Muscle of leg (tissue), 11 donors: ENCODE measurements around the gene TUBA4A. TPM values are rescaled to one million over a fixed set of nuclear protein-coding genes. Genes with fewer than 3 reads are reported as not detected.
"Not testable (repeated sequence)": the region's sequence is repeated elsewhere in the genome, so short reads cannot be mapped to it uniquely, and the experiment has no call there.

Source experiments
- DNase-seq: peaks from one replicate; pipeline ENCODE4 v3.0.0; 2013
- H3K27ac ChIP-seq: one replicate; pipeline ENCODE4 v1.5.1; 2013; ENCODE audit warnings: mild to moderate bottlenecking, low read length, control low read depth
- H3K27me3 ChIP-seq: one replicate; pipeline ENCODE4 v1.6.1; 2013; ENCODE audit warnings: low read length; ENCODE audit not compliant: control insufficient read depth, insufficient read depth
- H3K36me3 ChIP-seq: one replicate; pipeline ENCODE4 v1.6.1; 2013; ENCODE audit warnings: low read length; ENCODE audit not compliant: control insufficient read depth, insufficient read depth
- H3K4me1 ChIP-seq: one replicate; pipeline ENCODE4 v1.6.1; 2013; ENCODE audit warnings: low read length; ENCODE audit not compliant: control insufficient read depth, insufficient read depth
- H3K4me3 ChIP-seq: one replicate; pipeline ENCODE4 v1.5.1; 2013; ENCODE audit warnings: low read length, control low read depth
- H3K9me3 ChIP-seq: replicated peaks from 2 replicates; pipeline ENCODE4 v1.6.1; 2013; ENCODE audit warnings: low read depth, low read length; ENCODE audit not compliant: control insufficient read depth
- WGBS: methylation state at CpG from one replicate; pipeline ENCODE4 v1.1.5; 2013; ENCODE audit warnings: missing lambda C conversion rate; ENCODE audit not compliant: insufficient coverage; 5-methylcytosine and 5-hydroxymethylcytosine counted together
- polyA plus RNA-seq, 8 donors: library from polyadenylated mRNA; unstranded; fragments of 120-200 nt; gene quantifications; one replicate each; pipeline versions ENCODE4 v1.2.1 to v1.2.3, GENCODE V29; 2013; ENCODE audit warnings: inconsistent platforms in 1 of 8, low replicate concordance in 1 of 8; ENCODE audit not compliant: insufficient read length in 8 of 8, insufficient read depth in 1 of 8
- total RNA-seq: library from RNA; stranded (reverse); fragments of 120-200 nt; gene quantifications from one replicate; pipeline ENCODE4 v1.2.4, GENCODE V29; 2013

TUBA4A gene
- total and polyA plus RNA-seq, 9 donors, result 36.2 to 160 (median 98.5) TPM

DNA sequence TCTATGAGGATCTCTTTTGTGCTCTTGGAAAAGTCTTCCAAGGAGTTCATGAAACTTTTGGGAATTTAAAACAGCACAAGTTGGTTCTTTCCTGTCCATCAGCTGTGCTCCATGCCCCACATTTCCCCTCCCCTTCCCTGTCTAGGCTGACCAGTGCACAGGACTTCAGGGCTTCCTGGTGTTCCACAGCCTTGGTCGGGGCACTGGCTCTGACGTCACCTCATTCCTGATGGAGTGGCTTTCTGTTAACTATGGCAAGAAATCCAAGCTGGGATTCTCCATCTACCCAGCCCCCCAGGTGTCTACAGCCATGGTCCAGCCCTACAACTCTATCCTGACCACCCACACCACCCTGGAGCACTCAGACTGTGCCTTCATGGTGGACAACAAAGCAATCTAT lies 17.3 kb upstream of the TUBA4A start:
- Histone ChIP-seq H3K27ac (no peak overlapping the region), H3K4me1 (peaks cover 7% of the 10 kb centered on the region), H3K9me3 (no peaks in the 10 kb centered on the region), H3K4me3 (no peak overlapping the region), H3K27me3 (peaks cover 15% of the 10 kb centered on the region), H3K36me3 (no peaks in the 10 kb centered on the region)
- DNase-seq, result no peak
- 80% methylated on average over 1 of the region's 2 CpGs for WGBS

DNA sequence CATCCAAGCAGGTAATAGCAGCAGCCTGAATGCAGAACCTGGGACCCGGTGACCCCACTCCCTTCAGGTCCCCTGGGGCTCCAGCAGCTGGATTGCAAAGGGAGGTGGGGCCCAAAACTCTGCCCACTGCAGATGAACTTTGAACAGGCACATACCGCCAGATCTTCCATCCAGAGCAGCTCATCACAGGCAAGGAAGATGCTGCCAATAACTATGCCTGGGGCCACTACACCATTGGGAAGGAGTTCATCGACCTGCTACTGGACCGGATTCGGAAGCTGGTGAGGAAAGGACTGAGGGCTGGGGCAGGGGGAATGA lies 16.3 kb upstream of the TUBA4A start:
- no peak for DNase-seq
- H3K9me3 ChIP-seq, result no peaks in the 10 kb centered on the region
- no peak overlapping the region for H3K4me3 ChIP-seq
- WGBS, result 92% methylated on average over 5 of the region's 5 CpGs
- peaks cover 16% of the 10 kb centered on the region for H3K27me3 ChIP-seq
- no peak overlapping the region for H3K27ac ChIP-seq
- peaks cover 7% of the 10 kb centered on the region for H3K4me1 ChIP-seq
- no peaks in the 10 kb centered on the region for H3K36me3 ChIP-seq

DNA sequence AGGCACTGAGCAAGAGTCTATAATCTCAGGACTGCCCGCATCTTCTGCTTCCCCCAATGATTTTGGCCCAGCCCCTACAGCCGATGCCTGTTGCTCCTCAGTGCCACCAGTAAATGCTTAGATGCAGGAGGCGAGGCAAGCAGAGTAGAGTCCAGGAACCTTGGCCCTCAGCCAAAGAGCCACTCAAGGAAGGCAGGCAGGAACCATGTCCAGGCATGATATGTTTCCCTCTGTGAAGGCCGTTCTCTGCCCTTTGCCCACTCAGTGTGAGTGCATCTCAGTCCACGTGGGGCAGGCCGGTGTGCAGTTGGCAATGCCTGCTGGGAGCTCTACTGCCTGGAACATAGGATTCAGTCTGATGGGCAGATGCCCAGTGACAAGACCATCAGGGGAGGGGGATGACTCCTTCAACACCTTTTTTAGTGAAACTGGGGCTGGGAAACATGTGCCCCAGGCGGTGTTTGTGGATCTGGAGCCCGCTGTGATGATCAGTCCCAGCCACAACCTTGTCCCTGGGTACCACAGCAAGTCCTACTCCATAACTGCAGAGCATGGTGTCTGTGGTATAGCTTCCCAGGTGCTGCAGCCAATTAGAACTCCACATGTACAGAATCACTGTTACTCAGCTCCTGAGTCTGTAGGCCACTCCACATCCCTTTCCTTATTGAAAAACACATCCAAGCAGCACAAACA lies 15.8 kb upstream of the TUBA4A start:
- Histone ChIP-seq H3K36me3 (no peaks in the 10 kb centered on the region), H3K4me3 (no peak overlapping the region), H3K27me3 (peaks cover 18% of the 10 kb centered on the region), H3K27ac (no peak overlapping the region), H3K9me3 (no peaks in the 10 kb centered on the region), H3K4me1 (peaks cover 7% of the 10 kb centered on the region)
- DNase-seq, result no peak
- 65% methylated on average over 8 of the region's 8 CpGs for WGBS

GRCh38 chr2:219268294-219268693 lies 14.6 kb upstream of the TUBA4A start:
- Histone ChIP-seq H3K27ac (no peak overlapping the region), H3K36me3 (no peaks in the 10 kb centered on the region), H3K4me1 (no peaks in the 10 kb centered on the region), H3K9me3 (no peaks in the 10 kb centered on the region), H3K27me3 (peaks cover 18% of the 10 kb centered on the region), H3K4me3 (no peak overlapping the region)
- no peak for DNase-seq
- WGBS, result no CpG with 5 or more reads among the region's 2 CpGs

GRCh38 chr2:219266886-219267285 lies 13.2 kb upstream of the TUBA4A start:
- no CpG with 5 or more reads among the region's 1 CpG for WGBS
- peaks cover 13% of the 10 kb centered on the region for H3K27me3 ChIP-seq
- no peaks in the 10 kb centered on the region for H3K36me3 ChIP-seq
- DNase-seq, result no peak
- H3K9me3 ChIP-seq, result no peaks in the 10 kb centered on the region
- H3K4me3 ChIP-seq, result no peak overlapping the region
- H3K4me1 ChIP-seq, result no peaks in the 10 kb centered on the region
- no peak overlapping the region for H3K27ac ChIP-seq

DNA sequence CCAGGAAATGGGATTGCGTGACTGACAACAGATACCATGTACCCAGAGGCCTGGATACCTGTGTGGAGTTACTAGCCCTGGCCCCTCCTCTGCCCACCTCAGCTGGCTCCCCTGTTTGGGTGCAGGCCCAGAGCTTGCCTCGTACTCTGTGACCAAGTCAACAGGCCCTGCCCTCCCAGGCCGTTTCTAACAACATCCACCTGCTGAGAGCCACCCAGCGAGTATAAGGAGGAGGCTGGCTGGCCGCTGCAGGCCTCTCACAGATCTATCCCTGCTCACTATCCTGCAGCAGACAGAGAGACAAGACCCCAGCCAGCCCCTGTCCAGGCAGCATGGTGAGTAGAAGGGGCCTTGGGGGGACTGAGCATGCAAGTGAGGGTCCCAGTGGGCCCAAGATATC lies 12.5 kb upstream of the TUBA4A start:
- Histone ChIP-seq H3K9me3 (no peaks in the 10 kb centered on the region), H3K4me1 (no peaks in the 10 kb centered on the region), H3K27ac (no peak overlapping the region), H3K4me3 (no peak overlapping the region), H3K27me3 (peaks cover 13% of the 10 kb centered on the region), H3K36me3 (no peaks in the 10 kb centered on the region)
- WGBS, result 35% methylated on average over 2 of the region's 5 CpGs
- no peak for DNase-seq

- 51% methylated on average over 2 of the region's 5 CpGs for WGBS
- Histone ChIP-seq H3K27me3 (peaks cover 20% of the 10 kb centered on the region), H3K36me3 (no peaks in the 10 kb centered on the region)
Measured at GRCh38 chr2:219261024-219261855, 7.5 kb upstream of the TUBA4A start.

DNA sequence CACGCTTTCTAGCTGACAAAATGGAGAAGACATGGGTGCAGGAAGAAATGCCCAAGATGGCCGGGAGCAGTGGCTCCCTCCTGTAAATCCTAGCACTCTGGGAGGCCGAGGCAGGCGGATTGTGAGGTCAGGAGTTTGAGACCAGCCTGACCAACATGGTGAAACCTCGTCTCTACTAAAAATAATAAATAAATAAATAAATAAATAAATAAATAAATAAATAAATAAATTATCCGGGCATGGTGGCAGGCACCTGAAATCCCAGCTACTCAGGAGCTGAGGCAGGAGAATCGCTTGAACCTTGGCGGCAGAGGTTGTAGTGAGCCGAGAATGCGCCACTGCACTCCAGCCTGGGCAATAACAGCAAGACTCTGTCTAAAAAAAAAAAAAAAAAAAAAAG lies 5.2 kb upstream of the TUBA4A start:
- DNase-seq, H3K9me3 ChIP-seq, H3K27ac ChIP-seq, H3K4me3 ChIP-seq, H3K36me3 ChIP-seq, H3K4me1 ChIP-seq: not testable (repeated sequence)
- WGBS, result 88% methylated on average over 4 of the region's 10 CpGs
- H3K27me3 ChIP-seq, result peaks cover 38% of the 10 kb centered on the region

More at GRCh38 chr2:219261024-219261855, 7.5 kb upstream of the TUBA4A start:
- no peaks in the 10 kb centered on the region for H3K4me1 ChIP-seq
- no peak overlapping the region for H3K27ac ChIP-seq
- no peaks in the 10 kb centered on the region for H3K9me3 ChIP-seq
- no peak for DNase-seq
- no peak overlapping the region for H3K4me3 ChIP-seq

- peaks cover 43% of the 10 kb centered on the region for H3K4me1 ChIP-seq
- H3K27ac ChIP-seq, result no peak overlapping the region
- H3K27me3 ChIP-seq, result peaks cover 61% of the 10 kb centered on the region
- DNase-seq, result no peak
- H3K4me3 ChIP-seq, result peak overlapping the region; percentile 60
- H3K9me3 ChIP-seq, result no peaks in the 10 kb centered on the region
- 17% methylated on average over 9 of the region's 12 CpGs for WGBS
- peaks cover 12% of the 10 kb centered on the region for H3K36me3 ChIP-seq
Measured at GRCh38 chr2:219254590-219255201, 978 bp upstream of the TUBA4A start.
